ENCODE results near the gene CEP85. TPM values are rescaled to one million over a fixed set of nuclear protein-coding genes. Genes with fewer than 3 reads are reported as not detected.

The CEP85 gene
- total and polyA plus RNA-seq, 4 donors, result 2.6 to 14.6 (median 5.3) TPM

- H3K27me3 ChIP-seq (ENCODE audit: control insufficient read depth in 4 of 4, insufficient read depth in 4 of 4, low read length in 3 of 4), result no peaks in the 10 kb centered on the region
- no peak for DNase-seq (ENCODE audit: low spot score)
- no peak overlapping the region for H3K4me3 ChIP-seq (ENCODE audit: low read depth in 1 of 3, low read length in 3 of 3)
- no peaks in the 10 kb centered on the region for H3K4me1 ChIP-seq (ENCODE audit: control insufficient read depth in 4 of 4, insufficient read depth in 4 of 4, low read length in 3 of 4)
- TF ChIP-seq SP1 (IDR thresholded peaks at IDR 0.05) (no peak), ZBTB33 (IDR thresholded peaks at IDR 0.05) (no peak), RXRA (IDR thresholded peaks at IDR 0.05) (no peak), ATF3 (IDR thresholded peaks at IDR 0.05) (no peak)
- 96% methylated on average over 21 of the region's 21 CpGs for WGBS
- no peak overlapping the region for H3K27ac ChIP-seq (ENCODE audit: low read depth in 1 of 2, low read length in 2 of 2)
- no peak overlapping the region for H3K9ac ChIP-seq (ENCODE audit: low read depth in 1 of 2, low read length in 2 of 2)
- H3K36me3 ChIP-seq (ENCODE audit: control insufficient read depth in 4 of 4, insufficient read depth in 3 of 4, low read depth in 1 of 4, low read length in 3 of 4), result no peaks in the 10 kb centered on the region
- no peaks in the 10 kb centered on the region for H3K9me3 ChIP-seq (ENCODE audit: control insufficient read depth in 4 of 4, low read length in 3 of 4)
Measured at GRCh38 chr1:26184883-26185282, 49.1 kb upstream of the CEP85 start.

GRCh38 chr1:26187882-26188281, 46.1 kb upstream of the CEP85 start:
- Histone ChIP-seq H3K4me3 (ENCODE audit: low read depth in 1 of 3, low read length in 3 of 3) (no peak overlapping the region), H3K9me3 (ENCODE audit: control insufficient read depth in 4 of 4, low read length in 3 of 4) (no peaks in the 10 kb centered on the region), H3K36me3 (ENCODE audit: control insufficient read depth in 4 of 4, insufficient read depth in 3 of 4, low read depth in 1 of 4, low read length in 3 of 4) (no peaks in the 10 kb centered on the region), H3K27me3 (ENCODE audit: control insufficient read depth in 4 of 4, insufficient read depth in 4 of 4, low read length in 3 of 4) (no peaks in the 10 kb centered on the region), H3K9ac (ENCODE audit: low read depth in 1 of 2, low read length in 2 of 2) (no peak overlapping the region), H3K27ac (ENCODE audit: low read depth in 1 of 2, low read length in 2 of 2) (no peak overlapping the region), H3K4me1 (ENCODE audit: control insufficient read depth in 4 of 4, insufficient read depth in 4 of 4, low read length in 3 of 4) (no peaks in the 10 kb centered on the region)
- no peak for TF ChIP-seq RXRA (IDR thresholded peaks at IDR 0.05)
- no peak for TF ChIP-seq ATF3 (IDR thresholded peaks at IDR 0.05)
- no peak for TF ChIP-seq FOXA2 (IDR thresholded peaks at IDR 0.05)
- no peak for TF ChIP-seq HNF4A (conservative IDR thresholded peaks at IDR 0.05)
- TF ChIP-seq GABPA (IDR thresholded peaks at IDR 0.05 in 1 of 2, conservative IDR thresholded peaks at IDR 0.05 in 1 of 2), result no peak
- no peak for TF ChIP-seq RAD21 (IDR thresholded peaks at IDR 0.05)
- TF ChIP-seq NR2F2 (IDR thresholded peaks at IDR 0.05), result no peak
- no peak for TF ChIP-seq JUND (IDR thresholded peaks at IDR 0.05)
- no peak for TF ChIP-seq HNF4G (IDR thresholded peaks at IDR 0.05)
- no peak for TF ChIP-seq MAX (IDR thresholded peaks at IDR 0.05)
- no peak for TF ChIP-seq YY1 (IDR thresholded peaks at IDR 0.05)
- DNase-seq (ENCODE audit: low spot score), result no peak
- 97% methylated on average over 6 of the region's 6 CpGs for WGBS

- no peak overlapping the region for H3K4me3 ChIP-seq (ENCODE audit: low read depth in 1 of 3, low read length in 3 of 3)
- no peak for DNase-seq (ENCODE audit: low spot score)
- WGBS, result 95% methylated on average over 8 of the region's 8 CpGs
- no peaks in the 10 kb centered on the region for H3K36me3 ChIP-seq (ENCODE audit: control insufficient read depth in 4 of 4, insufficient read depth in 3 of 4, low read depth in 1 of 4, low read length in 3 of 4)
- H3K9ac ChIP-seq (ENCODE audit: low read depth in 1 of 2, low read length in 2 of 2), result no peak overlapping the region
- no peaks in the 10 kb centered on the region for H3K4me1 ChIP-seq (ENCODE audit: control insufficient read depth in 4 of 4, insufficient read depth in 4 of 4, low read length in 3 of 4)
- H3K27me3 ChIP-seq (ENCODE audit: control insufficient read depth in 4 of 4, insufficient read depth in 4 of 4, low read length in 3 of 4), result no peaks in the 10 kb centered on the region
- no peaks in the 10 kb centered on the region for H3K9me3 ChIP-seq (ENCODE audit: control insufficient read depth in 4 of 4, low read length in 3 of 4)
- H3K27ac ChIP-seq (ENCODE audit: low read depth in 1 of 2, low read length in 2 of 2), result no peak overlapping the region
- TF ChIP-seq JUND (IDR thresholded peaks at IDR 0.05) (no peak), MAX (IDR thresholded peaks at IDR 0.05) (no peak), HNF4A (conservative IDR thresholded peaks at IDR 0.05) (no peak), HNF4G (IDR thresholded peaks at IDR 0.05) (no peak), TAF1 (conservative IDR thresholded peaks at IDR 0.05) (no peak), CTCF (IDR thresholded peaks at IDR 0.05; ENCODE audit: low read depth, low read length, missing input control) (no peak), RAD21 (IDR thresholded peaks at IDR 0.05) (no peak), NR2F2 (IDR thresholded peaks at IDR 0.05) (no peak), SP1 (IDR thresholded peaks at IDR 0.05) (no peak), REST (IDR thresholded peaks at IDR 0.05) (no peak), ZBTB33 (IDR thresholded peaks at IDR 0.05) (no peak), GABPA (IDR thresholded peaks at IDR 0.05 in 1 of 2, conservative IDR thresholded peaks at IDR 0.05 in 1 of 2) (no peak), EGR1 (IDR thresholded peaks at IDR 0.05; ENCODE audit: low read depth in 2 of 2) (no peak), RXRA (IDR thresholded peaks at IDR 0.05) (no peak)
Measured at GRCh38 chr1:26188477-26188876, 45.5 kb upstream of the CEP85 start.
